ENCODE data around the gene GPR39. TPM values are rescaled to one million over a fixed set of nuclear protein-coding genes. Genes with fewer than 3 reads are reported as not detected.

The GPR39 gene
- total RNA-seq, 2 donors from 2014 or later: 12.3 to 14.6 TPM

GRCh38 chr2:132460781-132461180 lies 44.2 kb downstream of the GPR39 start:
- H3K27ac ChIP-seq: no peak overlapping the region
- H3K27me3 ChIP-seq: no peaks in the 10 kb centered on the region
- H3K9me3 ChIP-seq: no peaks in the 10 kb centered on the region
- no peak overlapping the region for H3K4me3 ChIP-seq
- H3K36me3 ChIP-seq: no peaks in the 10 kb centered on the region
- DNase-seq: no peak
- intact Hi-C loops (cut with DNase I): no loop called here
- no peaks in the 10 kb centered on the region for H3K4me1 ChIP-seq
- no peak overlapping the region for H3K9ac ChIP-seq (ENCODE audit: low read depth in 2 of 2, low read length in 2 of 2)
- TF ChIP-seq, protein P1, sequence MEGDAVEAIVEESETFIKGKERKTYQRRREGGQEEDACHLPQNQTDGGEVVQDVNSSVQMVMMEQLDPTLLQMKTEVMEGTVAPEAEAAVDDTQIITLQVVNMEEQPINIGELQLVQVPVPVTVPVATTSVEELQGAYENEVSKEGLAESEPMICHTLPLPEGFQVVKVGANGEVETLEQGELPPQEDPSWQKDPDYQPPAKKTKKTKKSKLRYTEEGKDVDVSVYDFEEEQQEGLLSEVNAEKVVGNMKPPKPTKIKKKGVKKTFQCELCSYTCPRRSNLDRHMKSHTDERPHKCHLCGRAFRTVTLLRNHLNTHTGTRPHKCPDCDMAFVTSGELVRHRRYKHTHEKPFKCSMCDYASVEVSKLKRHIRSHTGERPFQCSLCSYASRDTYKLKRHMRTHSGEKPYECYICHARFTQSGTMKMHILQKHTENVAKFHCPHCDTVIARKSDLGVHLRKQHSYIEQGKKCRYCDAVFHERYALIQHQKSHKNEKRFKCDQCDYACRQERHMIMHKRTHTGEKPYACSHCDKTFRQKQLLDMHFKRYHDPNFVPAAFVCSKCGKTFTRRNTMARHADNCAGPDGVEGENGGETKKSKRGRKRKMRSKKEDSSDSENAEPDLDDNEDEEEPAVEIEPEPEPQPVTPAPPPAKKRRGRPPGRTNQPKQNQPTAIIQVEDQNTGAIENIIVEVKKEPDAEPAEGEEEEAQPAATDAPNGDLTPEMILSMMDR (IDR thresholded peaks at IDR 0.05): no peak

GRCh38 chr2:132462236-132462635 lies 45.6 kb downstream of the GPR39 start:
- no peak overlapping the region for H3K9ac ChIP-seq (ENCODE audit: low read depth in 2 of 2, low read length in 2 of 2)
- H3K27me3 ChIP-seq: no peaks in the 10 kb centered on the region
- DNase-seq: no peak
- TF ChIP-seq, protein P1 (IDR thresholded peaks at IDR 0.05): no peak
- no peaks in the 10 kb centered on the region for H3K4me1 ChIP-seq
- no peak overlapping the region for H3K4me3 ChIP-seq
- intact Hi-C loops (cut with DNase I): no loop called here
- H3K27ac ChIP-seq: no peak overlapping the region
- H3K9me3 ChIP-seq: no peaks in the 10 kb centered on the region
- H3K36me3 ChIP-seq: no peaks in the 10 kb centered on the region

GRCh38 chr2:132463719-132464118 lies 47.1 kb downstream of the GPR39 start:
- Histone ChIP-seq H3K27ac (no peak overlapping the region), H3K4me1 (no peaks in the 10 kb centered on the region), H3K4me3 (no peak overlapping the region), H3K9me3 (no peaks in the 10 kb centered on the region), H3K36me3 (no peaks in the 10 kb centered on the region), H3K27me3 (no peaks in the 10 kb centered on the region), H3K9ac (ENCODE audit: low read depth in 2 of 2, low read length in 2 of 2) (no peak overlapping the region)
- TF ChIP-seq, protein P1 (IDR thresholded peaks at IDR 0.05): no peak
- no peak for DNase-seq
- intact Hi-C loops (cut with DNase I): no loop called here

DNA sequence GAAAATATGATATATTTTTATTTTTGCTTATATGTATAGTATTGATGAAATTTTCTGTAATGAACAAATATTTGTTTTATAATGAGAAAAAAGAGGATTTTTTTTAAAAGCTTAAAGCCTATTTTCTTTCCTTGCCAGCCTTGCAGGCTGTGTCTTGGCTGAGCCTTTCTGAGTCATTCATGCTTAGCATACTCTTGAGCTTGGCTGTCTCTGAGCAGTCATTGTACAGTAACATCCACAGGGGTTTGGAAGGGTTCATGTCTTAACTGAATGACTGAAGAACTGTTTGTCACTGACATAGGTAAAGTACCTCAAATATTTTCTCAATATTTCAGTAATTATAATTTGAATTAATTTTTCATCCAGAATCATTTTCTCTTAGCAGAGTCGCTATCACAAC lies 49.3 kb downstream of the GPR39 start:
- Histone ChIP-seq H3K27me3 (no peaks in the 10 kb centered on the region), H3K9me3 (no peaks in the 10 kb centered on the region), H3K36me3 (no peaks in the 10 kb centered on the region), H3K27ac (no peak overlapping the region), H3K4me1 (no peaks in the 10 kb centered on the region), H3K4me3 (no peak overlapping the region), H3K9ac (ENCODE audit: low read depth in 2 of 2, low read length in 2 of 2) (no peak overlapping the region)
- intact Hi-C loops (cut with DNase I): no loop called here
- TF ChIP-seq, protein P1 (IDR thresholded peaks at IDR 0.05): no peak
- DNase-seq: no peak

- Histone ChIP-seq H3K4me3 (no peak overlapping the region), H3K9ac (ENCODE audit: low read depth in 2 of 2, low read length in 2 of 2) (no peak overlapping the region), H3K36me3 (no peaks in the 10 kb centered on the region), H3K9me3 (no peaks in the 10 kb centered on the region), H3K27ac (no peak overlapping the region), H3K27me3 (no peaks in the 10 kb centered on the region), H3K4me1 (no peaks in the 10 kb centered on the region)
- TF ChIP-seq, protein P1 (IDR thresholded peaks at IDR 0.05): no peak
- intact Hi-C loops (cut with DNase I): no loop called here
- no peak for DNase-seq
Observed at GRCh38 chr2:132466428-132467028, 49.9 kb downstream of the GPR39 start.

All from colonic mucosa (tissue), 4 donors.